Measurements from ENCODE around the gene MACROD2.

GRCh38 chr20:15289337-15289736, 1294.0 kb downstream of the MACROD2 start:
- no peak for TF ChIP-seq CTCF (IDR thresholded peaks at IDR 0.05)
- TF ChIP-seq POLR2A (IDR thresholded peaks at IDR 0.05) = no peak

All from body of pancreas (tissue), 4 donors.